ENCODE measurements around the gene ADAM12.

The ADAM12 gene

GRCh38 chr10:126111516-126111915, 276.8 kb downstream of the ADAM12 start:
- no peak for DNase-seq (ENCODE audit: low read depth)
- no peak overlapping the region for H3K4me3 ChIP-seq (ENCODE audit: control insufficient read depth, low read depth, low read length)
- no peak for TF ChIP-seq CTCF (IDR thresholded peaks at IDR 0.05; ENCODE audit: control insufficient read depth, insufficient read depth, low read depth, low read length, missing control alignments)

- no peak for TF ChIP-seq CTCF (IDR thresholded peaks at IDR 0.05; ENCODE audit: control insufficient read depth, insufficient read depth, low read depth, low read length, missing control alignments)
- no peak overlapping the region for H3K4me3 ChIP-seq (ENCODE audit: control insufficient read depth, low read depth, low read length)
- peak; percentile 31 for DNase-seq (ENCODE audit: low read depth)
These were observed 277.6 kb downstream of the ADAM12 start for GRCh38 chr10:126110489-126111180.

GRCh38 chr10:126109893-126110292, 278.4 kb downstream of the ADAM12 start:
- H3K4me3 ChIP-seq (ENCODE audit: control insufficient read depth, low read depth, low read length), result no peak overlapping the region
- no peak for DNase-seq (ENCODE audit: low read depth)
- TF ChIP-seq CTCF (IDR thresholded peaks at IDR 0.05; ENCODE audit: control insufficient read depth, insufficient read depth, low read depth, low read length, missing control alignments), result no peak

- TF ChIP-seq CTCF (IDR thresholded peaks at IDR 0.05; ENCODE audit: control insufficient read depth, insufficient read depth, low read depth, low read length, missing control alignments), result no peak
- no peak overlapping the region for H3K4me3 ChIP-seq (ENCODE audit: control insufficient read depth, low read depth, low read length)
- no peak for DNase-seq (ENCODE audit: low read depth)
These were observed 279.6 kb downstream of the ADAM12 start for GRCh38 chr10:126108693-126109092.

GRCh38 chr10:126104767-126105166, 283.5 kb downstream of the ADAM12 start:
- no peak for TF ChIP-seq CTCF (IDR thresholded peaks at IDR 0.05; ENCODE audit: control insufficient read depth, insufficient read depth, low read depth, low read length, missing control alignments)
- no peak overlapping the region for H3K4me3 ChIP-seq (ENCODE audit: control insufficient read depth, low read depth, low read length)
- no peak for DNase-seq (ENCODE audit: low read depth)

- DNase-seq (ENCODE audit: low read depth), result no peak
- TF ChIP-seq CTCF (IDR thresholded peaks at IDR 0.05; ENCODE audit: control insufficient read depth, insufficient read depth, low read depth, low read length, missing control alignments), result no peak
- no peak overlapping the region for H3K4me3 ChIP-seq (ENCODE audit: control insufficient read depth, low read depth, low read length)
These were observed 285.6 kb downstream of the ADAM12 start for GRCh38 chr10:126102636-126103035.
